Middle frontal gyrus (tissue), 1 donor: ENCODE data around the gene MAST4.

Experiments
- DNase-seq: peaks from one replicate; pipeline ENCODE4 v3.0.0-alpha.2; 2015; ENCODE audit warnings: low spot score; ENCODE audit errors: extremely low spot score

Gene MAST4

GRCh38 chr5:67063791-67064190 lies 467.6 kb downstream of the MAST4 start:
- DNase-seq: no peak

GRCh38 chr5:67065237-67065636 lies 469.0 kb downstream of the MAST4 start:
- DNase-seq: no peak

GRCh38 chr5:67065696-67066095 lies 469.5 kb downstream of the MAST4 start:
- no peak for DNase-seq

- no peak for DNase-seq
Observed at GRCh38 chr5:67066815-67067214, 470.6 kb downstream of the MAST4 start.

GRCh38 chr5:67073045-67073680 lies 477.0 kb downstream of the MAST4 start:
- no peak for DNase-seq

GRCh38 chr5:67077296-67077695 lies 481.1 kb downstream of the MAST4 start:
- no peak for DNase-seq

GRCh38 chr5:67081261-67081660 lies 485.1 kb downstream of the MAST4 start:
- no peak for DNase-seq

- DNase-seq: no peak
Observed at GRCh38 chr5:67082941-67083340, 486.7 kb downstream of the MAST4 start.

- no peak for DNase-seq
Observed at GRCh38 chr5:67085616-67086015, 489.4 kb downstream of the MAST4 start.

- DNase-seq: no peak
Observed at GRCh38 chr5:67089200-67089725, 493.1 kb downstream of the MAST4 start.

GRCh38 chr5:67090040-67090439 lies 493.8 kb downstream of the MAST4 start:
- no peak for DNase-seq

- no peak for DNase-seq
Observed at GRCh38 chr5:67090593-67090992, 494.4 kb downstream of the MAST4 start.

- no peak for DNase-seq
Observed at GRCh38 chr5:67092535-67092934, 496.3 kb downstream of the MAST4 start.

GRCh38 chr5:67093279-67093678 lies 497.1 kb downstream of the MAST4 start:
- no peak for DNase-seq

- DNase-seq: no peak
Observed at GRCh38 chr5:67094476-67095300, 498.5 kb downstream of the MAST4 start.

- no peak for DNase-seq
Observed at GRCh38 chr5:67095346-67096171, 499.4 kb downstream of the MAST4 start.

- no peak for DNase-seq
Observed at GRCh38 chr5:67098656-67099055, 502.5 kb downstream of the MAST4 start.

GRCh38 chr5:67100301-67100700 lies 504.1 kb downstream of the MAST4 start:
- no peak for DNase-seq

- DNase-seq: no peak
Observed at GRCh38 chr5:67102708-67103107, 506.5 kb downstream of the MAST4 start.

- DNase-seq: no peak
Observed at GRCh38 chr5:67104859-67105258, 508.7 kb downstream of the MAST4 start.

- no peak for DNase-seq
Observed at GRCh38 chr5:67105270-67105669, 509.1 kb downstream of the MAST4 start.
